ENCODE results near the gene YBEY.

- TF ChIP-seq, protein P1, sequence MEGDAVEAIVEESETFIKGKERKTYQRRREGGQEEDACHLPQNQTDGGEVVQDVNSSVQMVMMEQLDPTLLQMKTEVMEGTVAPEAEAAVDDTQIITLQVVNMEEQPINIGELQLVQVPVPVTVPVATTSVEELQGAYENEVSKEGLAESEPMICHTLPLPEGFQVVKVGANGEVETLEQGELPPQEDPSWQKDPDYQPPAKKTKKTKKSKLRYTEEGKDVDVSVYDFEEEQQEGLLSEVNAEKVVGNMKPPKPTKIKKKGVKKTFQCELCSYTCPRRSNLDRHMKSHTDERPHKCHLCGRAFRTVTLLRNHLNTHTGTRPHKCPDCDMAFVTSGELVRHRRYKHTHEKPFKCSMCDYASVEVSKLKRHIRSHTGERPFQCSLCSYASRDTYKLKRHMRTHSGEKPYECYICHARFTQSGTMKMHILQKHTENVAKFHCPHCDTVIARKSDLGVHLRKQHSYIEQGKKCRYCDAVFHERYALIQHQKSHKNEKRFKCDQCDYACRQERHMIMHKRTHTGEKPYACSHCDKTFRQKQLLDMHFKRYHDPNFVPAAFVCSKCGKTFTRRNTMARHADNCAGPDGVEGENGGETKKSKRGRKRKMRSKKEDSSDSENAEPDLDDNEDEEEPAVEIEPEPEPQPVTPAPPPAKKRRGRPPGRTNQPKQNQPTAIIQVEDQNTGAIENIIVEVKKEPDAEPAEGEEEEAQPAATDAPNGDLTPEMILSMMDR (IDR thresholded peaks at IDR 0.05 in 8 of 11, conservative IDR thresholded peaks at IDR 0.05 in 3 of 11) = no peak
- TF ChIP-seq POLR2A (IDR thresholded peaks at IDR 0.05) (no peak), POLR2AphosphoS5 (IDR thresholded peaks at IDR 0.05) (no peak)
These were observed 30.7 kb downstream of the YBEY start for GRCh38 chr21:46316708-46317324.
